G401 (cell line): ENCODE results near the gene SLC16A10. TPM values are rescaled to one million over a fixed set of nuclear protein-coding genes. Genes with fewer than 3 reads are reported as not detected.
"Not testable (repeated sequence)": the region's sequence is repeated elsewhere in the genome, so short reads cannot be mapped to it uniquely, and the experiment has no call there.

Experiments
- DNase-seq: peaks from one replicate; pipeline ENCODE4 v3.0.0-alpha.2; 2015; ENCODE audit warnings: low spot score
- in situ Hi-C: cut with HindIII; loops from 2 replicates; pipeline ENCODE4 v1.10.0; 2016; ENCODE audit warnings: low sequenced_read_pairs, mixed read lengths
- total RNA-seq: library from RNA; depleted of rRNA; stranded (reverse); fragments of >200 nt; shearing (Covaris generic); gene quantifications from 2 replicates; pipeline ENCODE4 v1.2.3, GENCODE V29; 2014

Gene SLC16A10
- total RNA-seq, 1 experiment from 2014 or later: 4.2 TPM

DNA sequence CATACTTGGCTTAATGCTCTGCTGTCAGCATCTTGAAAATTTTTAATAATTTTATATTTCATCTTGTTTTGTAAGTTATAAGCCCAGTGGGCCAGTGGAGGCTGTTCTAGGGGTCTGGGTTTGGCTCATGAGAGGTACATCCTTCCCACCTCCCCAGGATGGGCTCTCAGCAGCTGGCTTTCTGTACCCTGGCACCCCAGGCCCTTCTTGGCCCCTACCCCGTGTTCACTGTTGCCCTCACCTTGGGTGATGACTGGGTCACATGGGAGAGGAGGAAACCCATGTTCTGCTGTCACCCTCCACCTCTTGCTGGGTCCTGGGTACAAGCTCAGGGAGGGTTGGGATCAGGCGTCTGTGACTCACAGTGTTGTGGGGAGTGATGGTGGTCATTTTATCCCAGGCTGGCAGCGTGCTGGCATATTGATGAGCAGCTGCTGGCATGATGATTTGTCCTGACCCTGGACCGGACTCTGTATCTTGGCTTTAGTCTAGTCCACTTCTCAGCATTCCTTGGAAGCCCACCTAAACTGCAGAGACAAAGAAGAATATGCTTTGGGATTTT lies 34.6 kb downstream of the SLC16A10 start:
- in situ Hi-C loops: no loop called here

GRCh38 chr6:111122458-111123286 lies 35.4 kb downstream of the SLC16A10 start:
- in situ Hi-C loops: no loop called here
- peak; percentile 70 for DNase-seq

More for the DNA sequence above, 34.6 kb downstream of the SLC16A10 start:
- no peak for DNase-seq

DNA sequence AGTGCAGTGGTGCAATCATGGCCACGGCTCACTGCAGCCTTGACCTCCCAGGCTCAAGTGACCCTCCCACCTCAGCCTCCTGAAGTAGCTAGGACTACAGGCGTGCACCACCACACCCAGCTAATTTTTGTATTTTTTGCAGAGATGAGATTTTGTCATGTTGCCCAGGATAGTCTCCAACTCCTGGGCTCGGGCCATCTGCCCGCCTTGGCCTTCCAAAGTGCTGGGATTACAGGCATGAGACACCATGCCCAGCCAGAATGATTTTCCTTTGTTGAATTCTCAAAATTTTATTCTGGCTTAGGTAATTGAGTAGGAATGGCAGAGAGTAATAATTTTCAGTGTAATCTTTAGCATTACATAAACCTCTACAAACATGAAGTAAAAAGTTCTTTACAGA lies 37.1 kb downstream of the SLC16A10 start:
- peak; percentile 88 for DNase-seq
- in situ Hi-C loops: no loop called here

- peak; percentile 62 for DNase-seq
Measured at GRCh38 chr6:111129013-111129412, 41.7 kb downstream of the SLC16A10 start.

GRCh38 chr6:111131018-111131417 lies 43.7 kb downstream of the SLC16A10 start:
- in situ Hi-C loops, DNase-seq: not testable (repeated sequence)

More at GRCh38 chr6:111129013-111129412, 41.7 kb downstream of the SLC16A10 start:
- in situ Hi-C loops: no loop called here

DNA sequence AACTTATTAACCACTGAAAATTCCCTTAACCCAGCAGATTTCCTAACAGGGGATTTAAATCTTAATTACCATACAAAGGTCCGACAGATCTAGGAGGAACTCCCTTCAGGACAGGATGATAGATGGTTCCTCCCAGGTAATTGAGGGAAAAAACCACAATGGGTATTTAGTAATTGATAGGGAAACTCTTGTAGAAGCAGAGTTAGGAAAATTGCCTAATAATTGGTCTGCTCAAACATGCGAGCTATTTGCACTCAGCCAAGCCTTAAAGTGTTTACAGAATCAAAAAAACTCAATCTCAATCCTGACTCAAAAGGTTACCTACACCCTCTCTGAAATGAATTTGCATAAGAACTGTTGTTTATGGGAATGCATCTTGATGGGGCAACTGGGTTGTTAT lies 45.4 kb downstream of the SLC16A10 start:
- in situ Hi-C loops: not testable (repeated sequence)

DNA sequence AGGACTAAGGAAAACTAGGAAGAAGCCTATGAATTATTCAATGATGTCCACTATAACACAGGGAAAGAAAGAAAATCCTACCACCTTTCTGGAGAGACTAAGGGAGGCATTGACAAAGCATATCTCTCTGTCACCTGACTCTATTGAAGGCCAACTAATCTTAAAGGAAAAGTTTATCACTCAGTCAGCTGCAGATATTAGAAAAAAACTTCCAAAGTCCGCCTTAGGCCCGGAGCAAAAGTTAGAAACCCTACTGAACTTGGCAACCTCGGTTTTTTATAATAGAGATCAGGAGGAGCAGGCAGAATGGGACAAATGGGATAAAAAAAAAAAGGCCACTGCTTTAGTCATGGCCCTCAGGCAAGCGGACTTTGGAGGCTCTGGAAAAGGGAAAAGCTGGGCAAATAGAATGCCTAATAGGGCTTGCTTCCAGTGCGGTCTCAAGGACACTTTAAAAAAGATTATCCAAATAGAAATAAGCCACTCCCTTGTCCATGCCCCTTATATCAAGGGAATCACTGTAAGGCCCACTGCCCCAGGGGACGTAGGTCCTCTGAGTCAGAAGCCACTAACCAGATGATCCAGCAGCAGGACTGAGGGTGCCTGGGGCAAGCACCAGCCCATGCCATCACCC lies 47.0 kb downstream of the SLC16A10 start:
- DNase-seq, in situ Hi-C loops: not testable (repeated sequence)

More for the DNA sequence above, 45.4 kb downstream of the SLC16A10 start:
- DNase-seq: not testable (repeated sequence)

- DNase-seq, in situ Hi-C loops: not testable (repeated sequence)
Measured at GRCh38 chr6:111137489-111138093, 50.3 kb downstream of the SLC16A10 start.

GRCh38 chr6:111147440-111147839 lies 60.1 kb downstream of the SLC16A10 start:
- DNase-seq: no peak
- in situ Hi-C loops: no loop called here

DNA sequence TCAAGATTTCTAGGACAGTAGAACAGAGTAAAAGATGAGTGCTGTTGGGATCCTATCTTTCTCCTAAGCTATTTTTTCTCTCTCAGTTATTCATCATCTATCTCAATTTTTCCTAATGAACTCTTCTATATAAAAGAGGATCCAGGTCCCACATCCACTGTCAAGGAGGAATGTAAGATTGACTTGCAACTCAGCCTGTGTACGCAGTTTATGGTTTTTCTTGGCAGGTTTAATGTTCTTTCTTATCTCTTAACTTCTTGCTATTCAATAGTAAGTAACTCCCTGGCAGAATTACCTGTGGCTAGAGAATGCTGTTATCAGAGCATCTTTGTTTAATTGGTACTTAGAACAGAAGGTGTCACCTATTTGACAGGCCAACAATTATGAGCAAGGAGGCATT lies 60.8 kb downstream of the SLC16A10 start:
- in situ Hi-C loops: no loop called here
- no peak for DNase-seq

- in situ Hi-C loops: no loop called here
- DNase-seq: no peak
Measured at GRCh38 chr6:111150577-111150976, 63.3 kb downstream of the SLC16A10 start.

GRCh38 chr6:111154981-111155380 lies 67.7 kb downstream of the SLC16A10 start:
- DNase-seq: no peak
- in situ Hi-C loops: no loop called here

- DNase-seq: no peak
- in situ Hi-C loops: no loop called here
Measured at GRCh38 chr6:111157412-111157811, 70.1 kb downstream of the SLC16A10 start.

GRCh38 chr6:111159633-111160032 lies 72.3 kb downstream of the SLC16A10 start:
- in situ Hi-C loops: no loop called here

DNA sequence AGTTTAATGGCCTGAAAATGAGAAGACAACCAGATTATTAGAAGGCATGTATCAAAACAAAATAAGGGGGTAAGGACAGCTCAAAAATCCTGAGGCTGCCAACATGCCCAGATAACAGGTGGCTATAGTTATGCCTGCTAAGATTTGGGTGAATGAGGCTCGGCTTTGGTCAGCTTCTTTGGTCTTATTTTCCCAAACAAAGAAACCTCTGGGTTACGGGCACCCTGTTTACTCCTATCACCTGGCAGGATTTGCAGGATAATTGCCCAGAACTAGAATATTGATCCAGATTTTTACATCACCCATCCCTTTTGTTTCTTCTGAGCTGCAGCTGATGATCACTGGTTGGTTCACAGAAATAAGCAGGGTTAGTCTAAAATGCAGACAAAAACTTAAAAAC lies 74.3 kb downstream of the SLC16A10 start:
- DNase-seq: no peak
- in situ Hi-C loops: no loop called here

More at GRCh38 chr6:111159633-111160032, 72.3 kb downstream of the SLC16A10 start:
- no peak for DNase-seq

DNA sequence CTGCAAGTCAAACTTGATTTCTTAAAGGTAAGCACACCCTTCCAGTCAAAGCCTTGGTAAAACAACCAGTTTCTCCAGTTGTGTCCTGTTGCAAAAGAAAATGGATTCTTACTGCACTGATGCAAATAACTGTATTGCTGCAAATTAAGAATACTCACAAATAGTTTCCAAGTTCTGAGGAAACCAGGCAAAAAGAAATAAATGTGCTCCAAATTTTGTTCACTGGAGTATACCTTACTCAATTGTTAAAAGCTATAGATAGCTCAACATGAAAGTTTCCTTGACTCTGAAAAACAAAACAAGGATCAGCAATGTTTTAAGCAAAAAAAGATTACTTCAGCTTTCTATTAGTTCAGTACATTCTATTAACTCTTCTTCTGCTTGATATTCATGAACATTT lies 75.2 kb downstream of the SLC16A10 start:
- DNase-seq: no peak
- in situ Hi-C loops: no loop called here

- in situ Hi-C loops: no loop called here
- no peak for DNase-seq
Measured at GRCh38 chr6:111171577-111172400, 84.5 kb downstream of the SLC16A10 start.

DNA sequence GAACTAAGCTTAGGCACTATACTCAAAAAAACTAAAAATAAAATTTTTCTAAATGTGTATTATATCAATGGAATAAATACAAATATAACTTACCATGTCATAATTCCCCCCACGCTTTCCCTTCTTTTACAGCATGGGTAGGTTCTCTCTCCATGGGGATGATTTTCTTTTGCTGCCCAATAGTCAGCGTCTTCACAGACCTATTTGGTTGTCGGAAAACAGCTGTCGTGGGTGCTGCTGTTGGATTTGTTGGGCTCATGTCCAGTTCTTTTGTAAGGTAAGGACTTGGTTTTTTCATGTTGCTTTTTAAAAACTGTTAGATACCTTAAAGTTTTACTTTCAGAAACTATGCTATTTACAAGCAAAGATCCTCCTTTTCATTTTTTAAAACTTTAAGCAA lies 85.3 kb downstream of the SLC16A10 start:
- no peak for DNase-seq
- in situ Hi-C loops: no loop called here

- in situ Hi-C loops: no loop called here
- DNase-seq: peak; percentile 57
Measured at GRCh38 chr6:111173341-111173740, 86.0 kb downstream of the SLC16A10 start.
